GM23338 (cell line): Measurements from ENCODE around the gene TNFSF8. TPM values are rescaled to one million over a fixed set of nuclear protein-coding genes. Genes with fewer than 3 reads are reported as not detected.

Source experiments
- ATAC-seq: fragments of 200-7000 bp; cut with Tn5 transposase; 3 replicates; pipeline ENCODE4 v1.9.1; 2020
- DNase-seq: peaks from one replicate; pipeline ENCODE4 v3.0.0-alpha.2; 2015; ENCODE audit warnings: low spot score
- H2AFZ ChIP-seq: fragments of 200-600 bp; sonication (generic); 2 replicates; pipeline ENCODE4 v1.8.0; 2016; ENCODE audit warnings: antibody characterized with exemption, mild to moderate bottlenecking, moderate library complexity
- H3F3A ChIP-seq: fragments of 200-600 bp; sonication (generic); replicated peaks from 2 replicates; pipeline ENCODE4 v1.8.0; 2017; ENCODE audit warnings: antibody characterized with exemption, mixed run types, low read depth
- H3K27ac ChIP-seq: fragments of 200-600 bp; sonication (generic); 2 replicates; pipeline ENCODE4 v1.6.1; 2016; ENCODE audit warnings: low read depth
- H3K27me3 ChIP-seq: fragments of 200-600 bp; sonication (generic); 2 replicates; pipeline ENCODE4 v1.8.0; 2016; ENCODE audit warnings: mild to moderate bottlenecking, mixed run types, moderate library complexity; ENCODE audit not compliant: insufficient read depth
- H3K36me3 ChIP-seq: fragments of 200-600 bp; sonication (generic); 2 replicates; pipeline ENCODE4 v1.8.0; 2016; ENCODE audit warnings: mild to moderate bottlenecking; ENCODE audit not compliant: insufficient read depth
- H3K4me1 ChIP-seq: fragments of 200-600 bp; sonication (generic); 2 replicates; pipeline ENCODE4 v1.8.0; 2016; ENCODE audit warnings: mild to moderate bottlenecking, moderate library complexity; ENCODE audit not compliant: insufficient read depth
- H3K4me2 ChIP-seq: fragments of 200-600 bp; sonication (generic); 2 replicates; pipeline ENCODE4 v1.7.1; 2017; ENCODE audit warnings: mixed run types
- H3K4me3 ChIP-seq: fragments of 200-600 bp; sonication (generic); 2 replicates; pipeline ENCODE4 v1.6.1; 2016; ENCODE audit warnings: mixed run types
- H3K79me2 ChIP-seq: fragments of 200-600 bp; sonication (generic); replicated peaks from 2 replicates; pipeline ENCODE4 v1.8.0; 2017; ENCODE audit warnings: mild to moderate bottlenecking; ENCODE audit not compliant: insufficient read depth
- H3K9me2 ChIP-seq: fragments of 200-600 bp; sonication (generic); 2 replicates; pipeline ENCODE4 v1.8.0; 2017; ENCODE audit not compliant: insufficient read depth
- H4K20me1 ChIP-seq: fragments of 200-600 bp; sonication (generic); replicated peaks from 2 replicates; pipeline ENCODE4 v1.8.0; 2017; ENCODE audit warnings: mild to moderate bottlenecking; ENCODE audit not compliant: insufficient read depth
- H3K27ac Mint-ChIP-seq: 2 replicates; pipeline ENCODE4 v1.8.0; 2020; ENCODE audit warnings: inconsistent platforms, mild to moderate bottlenecking, moderate library complexity, mixed read lengths
- H3K27me3 Mint-ChIP-seq: 3 replicates; pipeline ENCODE4 v1.8.0; 2022; ENCODE audit warnings: low read depth, mild to moderate bottlenecking, moderate library complexity, mixed read lengths, inconsistent platforms; ENCODE audit not compliant: insufficient read depth, poor library complexity
- H3K36me3 Mint-ChIP-seq: 3 replicates; pipeline ENCODE4 v1.8.0; 2021; ENCODE audit warnings: low read depth, mild to moderate bottlenecking, inconsistent platforms, moderate library complexity, mixed read lengths
- H3K4me1 Mint-ChIP-seq: 3 replicates; pipeline ENCODE4 v1.8.0; 2020; ENCODE audit warnings: mild to moderate bottlenecking, inconsistent platforms, mixed read lengths
- H3K4me3 Mint-ChIP-seq: 3 replicates; pipeline ENCODE4 v1.8.0; 2021; ENCODE audit warnings: moderate library complexity, mild to moderate bottlenecking, inconsistent platforms, mixed read lengths
- H3K9me3 Mint-ChIP-seq: 3 replicates; pipeline ENCODE4 v1.8.0; 2020; ENCODE audit warnings: moderate library complexity, mild to moderate bottlenecking, inconsistent platforms, mixed read lengths
- NANOG ChIP-seq: IDR thresholded peaks from 2 replicates; pipeline ENCODE4 v1.6.1; 2016; ENCODE audit warnings: antibody characterized with exemption, borderline replicate concordance
- STAT1 ChIP-seq: IDR thresholded peaks from one replicate; pipeline ENCODE4 v1.6.1; 2016; ENCODE audit warnings: antibody characterized with exemption; ENCODE audit not compliant: unreplicated experiment
- ZNF114 ChIP-seq: fragments of 250-450 bp; sonication (Bioruptor Pico); IDR thresholded peaks from 2 replicates; pipeline ENCODE4 v1.5.0; 2020; ENCODE audit warnings: mild to moderate bottlenecking, moderate library complexity
- polyA plus RNA-seq: library from polyadenylated mRNA; unstranded; fragments of >200 nt; fragmentation: Nextera tagmentation; extraction: Ambion mirVana; gene quantifications from 2 replicates; pipeline ENCODE4 v1.2.1, GENCODE V29; 2016
- total RNA-seq: library from RNA; depleted of rRNA; stranded (reverse); fragments of >200 nt; shearing (Covaris generic); gene quantifications from 2 replicates; pipeline ENCODE4 v1.2.3, GENCODE V29; 2014
- TF ChIP-seq, protein P1 (sequence below): fragments of 250-450 bp; sonication (Bioruptor Pico); IDR thresholded peaks from 2 replicates; pipeline ENCODE4 v1.5.0; 2020; ENCODE audit warnings: mild to moderate bottlenecking, moderate library complexity

TNFSF8 gene
- total and polyA plus RNA-seq, 2 experiments from 2014 or later = not detected

DNA sequence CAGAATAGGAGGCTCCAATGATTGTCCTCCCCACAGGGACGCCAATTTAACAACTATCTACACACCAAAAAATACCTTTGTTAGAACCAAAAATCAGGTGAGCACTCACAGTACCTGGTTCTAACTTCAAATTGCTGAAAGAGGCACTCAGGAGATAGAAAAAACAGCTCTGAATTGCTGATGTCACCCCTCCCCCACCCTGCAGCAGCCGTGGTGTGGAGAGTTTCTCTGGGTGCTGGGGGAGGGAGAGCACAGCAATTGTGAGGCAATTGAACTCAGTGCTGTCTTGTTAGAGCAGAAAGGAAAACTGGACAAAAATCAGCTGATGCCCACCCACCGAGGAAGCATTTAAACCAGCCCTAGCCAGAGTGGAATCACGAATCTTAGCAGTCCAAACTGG, 41.8 kb downstream of the TNFSF8 start (continued):
- TF ChIP-seq STAT1 = no peak

DNA sequence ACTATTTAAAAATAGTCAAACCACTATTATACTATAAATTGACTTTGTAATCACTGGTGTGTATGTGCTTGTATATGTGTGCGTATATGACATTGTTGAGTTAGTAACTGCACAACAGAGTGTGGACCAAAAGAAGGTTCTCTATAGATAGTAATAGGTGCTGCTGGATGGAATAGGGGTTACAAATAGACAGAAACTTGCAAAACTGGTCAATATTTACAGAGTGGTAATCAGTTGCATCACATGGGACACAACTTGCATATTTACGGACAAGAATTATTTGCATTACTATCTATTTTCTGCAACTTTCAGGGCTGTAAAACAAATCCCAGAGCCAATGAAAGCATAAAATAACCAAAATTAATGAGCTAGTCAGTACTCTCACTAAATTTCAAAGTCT, 42.4 kb downstream of the TNFSF8 start:
- no peak overlapping the region for H3K4me3 ChIP-seq
- ATAC-seq (no peak), DNase-seq (no peak)
- no peaks in the 10 kb centered on the region for H3K79me2 ChIP-seq
- no peak overlapping the region for H3K27ac ChIP-seq
- 0 out of 2 replicates have a peak, but pooled peaks cover 7% of the 10 kb centered on the region for H3K9me2 ChIP-seq
- H3K4me2 ChIP-seq = peak overlapping the region; percentile 59
- peaks cover 15% of the 10 kb centered on the region; the same call in 2 of the 3 replicates for H3K4me1 Mint-ChIP-seq
- H3F3A ChIP-seq = no peaks in the 10 kb centered on the region
- no peak overlapping the region for H3K4me3 Mint-ChIP-seq
- no peaks in the 10 kb centered on the region for H3K36me3 Mint-ChIP-seq
- TF ChIP-seq ZNF114 (CRISPR knock-in tag) (no peak), STAT1 (no peak), NANOG (no peak)
- peaks cover 8% of the 10 kb centered on the region; the same call in 1 of the 3 replicates for H3K9me3 Mint-ChIP-seq
- no peaks in the 10 kb centered on the region for H3K27me3 ChIP-seq
- no peaks in the 10 kb centered on the region for H3K36me3 ChIP-seq
- H3K27ac Mint-ChIP-seq = no peak overlapping the region
- peak overlapping the region; percentile 98; the same call in 1 of the 2 replicates for H2AFZ ChIP-seq
- no peaks in the 10 kb centered on the region for H4K20me1 ChIP-seq
- peaks cover 19% of the 10 kb centered on the region for H3K4me1 ChIP-seq
- peaks cover 4% of the 10 kb centered on the region for H3K27me3 Mint-ChIP-seq

DNA sequence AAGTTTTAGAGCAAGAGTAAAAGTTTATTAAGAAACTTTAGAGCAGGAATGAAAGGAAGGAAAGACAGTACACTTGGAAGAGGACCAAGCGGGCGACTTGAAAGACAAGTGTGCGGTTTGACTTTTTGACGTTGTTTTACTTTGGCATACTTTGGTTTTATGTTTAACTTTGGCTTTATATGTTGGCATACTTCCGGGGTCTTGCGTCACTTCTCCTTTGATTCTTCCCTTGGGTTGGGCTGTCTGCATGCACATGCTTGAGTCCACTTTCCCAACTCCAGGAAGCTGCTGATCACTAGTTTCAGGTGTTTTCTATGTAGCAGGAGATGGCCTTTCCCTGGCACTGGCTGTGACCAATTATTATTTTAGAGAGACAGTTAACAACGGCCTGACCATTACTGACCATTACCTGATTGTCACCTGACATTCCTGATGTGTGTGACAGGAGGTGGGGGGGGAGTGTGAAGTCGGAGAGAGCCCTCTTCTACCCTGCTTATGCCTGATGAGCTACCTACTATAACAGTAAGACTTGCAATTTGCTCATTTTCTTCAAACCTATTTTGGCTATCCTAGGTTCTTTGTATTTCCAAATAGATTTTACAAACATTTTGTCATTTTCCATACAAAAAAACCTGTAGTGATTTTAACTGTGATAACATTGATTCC, 45.5 kb downstream of the TNFSF8 start:
- Mint-ChIP-seq H3K4me1 (peaks cover 15% of the 10 kb centered on the region; the same call in 2 of the 3 replicates), H3K27me3 (peaks cover 4% of the 10 kb centered on the region), H3K27ac (no peak overlapping the region), H3K4me3 (no peak overlapping the region), H3K36me3 (no peaks in the 10 kb centered on the region), H3K9me3 (peaks cover 8% of the 10 kb centered on the region; the same call in 1 of the 3 replicates)
- Histone ChIP-seq H3K27ac (no peak overlapping the region), H3K4me2 (no peak overlapping the region), H2AFZ (no peak overlapping the region), H4K20me1 (no peaks in the 10 kb centered on the region), H3K79me2 (no peaks in the 10 kb centered on the region), H3K4me3 (no peak overlapping the region), H3K27me3 (no peaks in the 10 kb centered on the region), H3K4me1 (peaks cover 19% of the 10 kb centered on the region), H3K36me3 (no peaks in the 10 kb centered on the region), H3F3A (no peaks in the 10 kb centered on the region), H3K9me2 (0 out of 2 replicates have a peak, but pooled peaks cover 7% of the 10 kb centered on the region)
- no peak for DNase-seq
- no peak for ATAC-seq
- TF ChIP-seq, protein P1, sequence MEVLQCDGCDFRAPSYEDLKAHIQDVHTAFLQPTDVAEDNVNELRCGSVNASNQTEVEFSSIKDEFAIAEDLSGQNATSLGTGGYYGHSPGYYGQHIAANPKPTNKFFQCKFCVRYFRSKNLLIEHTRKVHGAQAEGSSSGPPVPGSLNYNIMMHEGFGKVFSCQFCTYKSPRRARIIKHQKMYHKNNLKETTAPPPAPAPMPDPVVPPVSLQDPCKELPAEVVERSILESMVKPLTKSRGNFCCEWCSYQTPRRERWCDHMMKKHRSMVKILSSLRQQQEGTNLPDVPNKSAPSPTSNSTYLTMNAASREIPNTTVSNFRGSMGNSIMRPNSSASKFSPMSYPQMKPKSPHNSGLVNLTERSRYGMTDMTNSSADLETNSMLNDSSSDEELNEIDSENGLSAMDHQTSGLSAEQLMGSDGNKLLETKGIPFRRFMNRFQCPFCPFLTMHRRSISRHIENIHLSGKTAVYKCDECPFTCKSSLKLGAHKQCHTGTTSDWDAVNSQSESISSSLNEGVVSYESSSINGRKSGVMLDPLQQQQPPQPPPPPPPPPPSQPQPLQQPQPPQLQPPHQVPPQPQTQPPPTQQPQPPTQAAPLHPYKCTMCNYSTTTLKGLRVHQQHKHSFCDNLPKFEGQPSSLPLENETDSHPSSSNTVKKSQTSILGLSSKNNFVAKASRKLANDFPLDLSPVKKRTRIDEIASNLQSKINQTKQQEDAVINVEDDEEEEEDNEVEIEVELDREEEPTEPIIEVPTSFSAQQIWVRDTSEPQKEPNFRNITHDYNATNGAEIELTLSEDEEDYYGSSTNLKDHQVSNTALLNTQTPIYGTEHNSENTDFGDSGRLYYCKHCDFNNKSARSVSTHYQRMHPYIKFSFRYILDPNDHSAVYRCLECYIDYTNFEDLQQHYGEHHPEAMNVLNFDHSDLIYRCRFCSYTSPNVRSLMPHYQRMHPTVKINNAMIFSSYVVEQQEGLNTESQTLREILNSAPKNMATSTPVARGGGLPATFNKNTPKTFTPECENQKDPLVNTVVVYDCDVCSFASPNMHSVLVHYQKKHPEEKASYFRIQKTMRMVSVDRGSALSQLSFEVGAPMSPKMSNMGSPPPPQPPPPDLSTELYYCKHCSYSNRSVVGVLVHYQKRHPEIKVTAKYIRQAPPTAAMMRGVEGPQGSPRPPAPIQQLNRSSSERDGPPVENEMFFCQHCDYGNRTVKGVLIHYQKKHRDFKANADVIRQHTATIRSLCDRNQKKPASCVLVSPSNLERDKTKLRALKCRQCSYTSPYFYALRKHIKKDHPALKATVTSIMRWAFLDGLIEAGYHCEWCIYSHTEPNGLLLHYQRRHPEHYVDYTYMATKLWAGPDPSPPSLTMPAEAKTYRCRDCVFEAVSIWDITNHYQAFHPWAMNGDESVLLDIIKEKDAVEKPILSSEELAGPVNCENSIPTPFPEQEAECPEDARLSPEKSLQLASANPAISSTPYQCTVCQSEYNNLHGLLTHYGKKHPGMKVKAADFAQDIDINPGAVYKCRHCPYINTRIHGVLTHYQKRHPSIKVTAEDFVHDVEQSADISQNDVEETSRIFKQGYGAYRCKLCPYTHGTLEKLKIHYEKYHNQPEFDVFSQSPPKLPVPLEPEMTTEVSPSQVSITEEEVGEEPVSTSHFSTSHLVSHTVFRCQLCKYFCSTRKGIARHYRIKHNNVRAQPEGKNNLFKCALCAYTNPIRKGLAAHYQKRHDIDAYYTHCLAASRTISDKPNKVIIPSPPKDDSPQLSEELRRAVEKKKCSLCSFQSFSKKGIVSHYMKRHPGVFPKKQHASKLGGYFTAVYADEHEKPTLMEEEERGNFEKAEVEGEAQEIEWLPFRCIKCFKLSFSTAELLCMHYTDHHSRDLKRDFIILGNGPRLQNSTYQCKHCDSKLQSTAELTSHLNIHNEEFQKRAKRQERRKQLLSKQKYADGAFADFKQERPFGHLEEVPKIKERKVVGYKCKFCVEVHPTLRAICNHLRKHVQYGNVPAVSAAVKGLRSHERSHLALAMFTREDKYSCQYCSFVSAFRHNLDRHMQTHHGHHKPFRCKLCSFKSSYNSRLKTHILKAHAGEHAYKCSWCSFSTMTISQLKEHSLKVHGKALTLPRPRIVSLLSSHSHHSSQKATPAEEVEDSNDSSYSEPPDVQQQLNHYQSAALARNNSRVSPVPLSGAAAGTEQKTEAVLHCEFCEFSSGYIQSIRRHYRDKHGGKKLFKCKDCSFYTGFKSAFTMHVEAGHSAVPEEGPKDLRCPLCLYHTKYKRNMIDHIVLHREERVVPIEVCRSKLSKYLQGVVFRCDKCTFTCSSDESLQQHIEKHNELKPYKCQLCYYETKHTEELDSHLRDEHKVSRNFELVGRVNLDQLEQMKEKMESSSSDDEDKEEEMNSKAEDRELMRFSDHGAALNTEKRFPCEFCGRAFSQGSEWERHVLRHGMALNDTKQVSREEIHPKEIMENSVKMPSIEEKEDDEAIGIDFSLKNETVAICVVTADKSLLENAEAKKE = no peak
